GM23338 (cell line): ENCODE data around the gene PLPP4. TPM values are rescaled to one million over a fixed set of nuclear protein-coding genes. Genes with fewer than 3 reads are reported as not detected.

Experiments used
- ATAC-seq: fragments of 200-7000 bp; cut with Tn5 transposase; 3 replicates; pipeline ENCODE4 v1.9.1; 2020
- DNase-seq: peaks from one replicate; pipeline ENCODE4 v3.0.0-alpha.2; 2015; ENCODE audit warnings: low spot score
- H2AFZ ChIP-seq: fragments of 200-600 bp; sonication (generic); 2 replicates; pipeline ENCODE4 v1.8.0; 2016; ENCODE audit warnings: antibody characterized with exemption, mild to moderate bottlenecking, moderate library complexity
- H3F3A ChIP-seq: fragments of 200-600 bp; sonication (generic); replicated peaks from 2 replicates; pipeline ENCODE4 v1.8.0; 2017; ENCODE audit warnings: antibody characterized with exemption, mixed run types, low read depth
- H3K27ac ChIP-seq: fragments of 200-600 bp; sonication (generic); 2 replicates; pipeline ENCODE4 v1.6.1; 2016; ENCODE audit warnings: low read depth
- H3K27me3 ChIP-seq: fragments of 200-600 bp; sonication (generic); 2 replicates; pipeline ENCODE4 v1.8.0; 2016; ENCODE audit warnings: mild to moderate bottlenecking, mixed run types, moderate library complexity; ENCODE audit not compliant: insufficient read depth
- H3K36me3 ChIP-seq: fragments of 200-600 bp; sonication (generic); 2 replicates; pipeline ENCODE4 v1.8.0; 2016; ENCODE audit warnings: mild to moderate bottlenecking; ENCODE audit not compliant: insufficient read depth
- H3K4me1 ChIP-seq: fragments of 200-600 bp; sonication (generic); 2 replicates; pipeline ENCODE4 v1.8.0; 2016; ENCODE audit warnings: mild to moderate bottlenecking, moderate library complexity; ENCODE audit not compliant: insufficient read depth
- H3K4me2 ChIP-seq: fragments of 200-600 bp; sonication (generic); 2 replicates; pipeline ENCODE4 v1.7.1; 2017; ENCODE audit warnings: mixed run types
- H3K4me3 ChIP-seq: fragments of 200-600 bp; sonication (generic); 2 replicates; pipeline ENCODE4 v1.6.1; 2016; ENCODE audit warnings: mixed run types
- H3K79me2 ChIP-seq: fragments of 200-600 bp; sonication (generic); replicated peaks from 2 replicates; pipeline ENCODE4 v1.8.0; 2017; ENCODE audit warnings: mild to moderate bottlenecking; ENCODE audit not compliant: insufficient read depth
- H3K9me2 ChIP-seq: fragments of 200-600 bp; sonication (generic); 2 replicates; pipeline ENCODE4 v1.8.0; 2017; ENCODE audit not compliant: insufficient read depth
- H4K20me1 ChIP-seq: fragments of 200-600 bp; sonication (generic); replicated peaks from 2 replicates; pipeline ENCODE4 v1.8.0; 2017; ENCODE audit warnings: mild to moderate bottlenecking; ENCODE audit not compliant: insufficient read depth
- H3K27ac Mint-ChIP-seq: 2 replicates; pipeline ENCODE4 v1.8.0; 2020; ENCODE audit warnings: inconsistent platforms, mild to moderate bottlenecking, moderate library complexity, mixed read lengths
- H3K27me3 Mint-ChIP-seq: 3 replicates; pipeline ENCODE4 v1.8.0; 2022; ENCODE audit warnings: low read depth, mild to moderate bottlenecking, moderate library complexity, mixed read lengths, inconsistent platforms; ENCODE audit not compliant: insufficient read depth, poor library complexity
- H3K36me3 Mint-ChIP-seq: 3 replicates; pipeline ENCODE4 v1.8.0; 2021; ENCODE audit warnings: low read depth, mild to moderate bottlenecking, inconsistent platforms, moderate library complexity, mixed read lengths
- H3K4me1 Mint-ChIP-seq: 3 replicates; pipeline ENCODE4 v1.8.0; 2020; ENCODE audit warnings: mild to moderate bottlenecking, inconsistent platforms, mixed read lengths
- H3K4me3 Mint-ChIP-seq: 3 replicates; pipeline ENCODE4 v1.8.0; 2021; ENCODE audit warnings: moderate library complexity, mild to moderate bottlenecking, inconsistent platforms, mixed read lengths
- H3K9me3 Mint-ChIP-seq: 3 replicates; pipeline ENCODE4 v1.8.0; 2020; ENCODE audit warnings: moderate library complexity, mild to moderate bottlenecking, inconsistent platforms, mixed read lengths
- REST ChIP-seq: IDR thresholded peaks from one replicate; pipeline ENCODE4 v1.6.1; 2018; ENCODE audit warnings: antibody characterized with exemption; ENCODE audit not compliant: unreplicated experiment
- STAT1 ChIP-seq: IDR thresholded peaks from one replicate; pipeline ENCODE4 v1.6.1; 2016; ENCODE audit warnings: antibody characterized with exemption; ENCODE audit not compliant: unreplicated experiment
- polyA plus RNA-seq: library from polyadenylated mRNA; unstranded; fragments of >200 nt; fragmentation: Nextera tagmentation; extraction: Ambion mirVana; gene quantifications from 2 replicates; pipeline ENCODE4 v1.2.1, GENCODE V29; 2016
- total RNA-seq: library from RNA; depleted of rRNA; stranded (reverse); fragments of >200 nt; shearing (Covaris generic); gene quantifications from 2 replicates; pipeline ENCODE4 v1.2.3, GENCODE V29; 2014
- TF ChIP-seq, protein P1 (sequence below): fragments of 250-450 bp; sonication (Bioruptor Pico); IDR thresholded peaks from 2 replicates; pipeline ENCODE4 v1.5.0; 2020; ENCODE audit warnings: mild to moderate bottlenecking, moderate library complexity
- TF ChIP-seq, protein P2 (sequence below): IDR thresholded peaks from 2 replicates; pipeline ENCODE4 v1.6.1; 2016; ENCODE audit warnings: antibody characterized with exemption

PLPP4 gene
- total and polyA plus RNA-seq, 2 experiments from 2014 or later = 0.24 to 0.31 TPM

GRCh38 chr10:120586471-120586872 is 129.4 kb downstream of the PLPP4 start (continued):
- TF ChIP-seq, protein P1, sequence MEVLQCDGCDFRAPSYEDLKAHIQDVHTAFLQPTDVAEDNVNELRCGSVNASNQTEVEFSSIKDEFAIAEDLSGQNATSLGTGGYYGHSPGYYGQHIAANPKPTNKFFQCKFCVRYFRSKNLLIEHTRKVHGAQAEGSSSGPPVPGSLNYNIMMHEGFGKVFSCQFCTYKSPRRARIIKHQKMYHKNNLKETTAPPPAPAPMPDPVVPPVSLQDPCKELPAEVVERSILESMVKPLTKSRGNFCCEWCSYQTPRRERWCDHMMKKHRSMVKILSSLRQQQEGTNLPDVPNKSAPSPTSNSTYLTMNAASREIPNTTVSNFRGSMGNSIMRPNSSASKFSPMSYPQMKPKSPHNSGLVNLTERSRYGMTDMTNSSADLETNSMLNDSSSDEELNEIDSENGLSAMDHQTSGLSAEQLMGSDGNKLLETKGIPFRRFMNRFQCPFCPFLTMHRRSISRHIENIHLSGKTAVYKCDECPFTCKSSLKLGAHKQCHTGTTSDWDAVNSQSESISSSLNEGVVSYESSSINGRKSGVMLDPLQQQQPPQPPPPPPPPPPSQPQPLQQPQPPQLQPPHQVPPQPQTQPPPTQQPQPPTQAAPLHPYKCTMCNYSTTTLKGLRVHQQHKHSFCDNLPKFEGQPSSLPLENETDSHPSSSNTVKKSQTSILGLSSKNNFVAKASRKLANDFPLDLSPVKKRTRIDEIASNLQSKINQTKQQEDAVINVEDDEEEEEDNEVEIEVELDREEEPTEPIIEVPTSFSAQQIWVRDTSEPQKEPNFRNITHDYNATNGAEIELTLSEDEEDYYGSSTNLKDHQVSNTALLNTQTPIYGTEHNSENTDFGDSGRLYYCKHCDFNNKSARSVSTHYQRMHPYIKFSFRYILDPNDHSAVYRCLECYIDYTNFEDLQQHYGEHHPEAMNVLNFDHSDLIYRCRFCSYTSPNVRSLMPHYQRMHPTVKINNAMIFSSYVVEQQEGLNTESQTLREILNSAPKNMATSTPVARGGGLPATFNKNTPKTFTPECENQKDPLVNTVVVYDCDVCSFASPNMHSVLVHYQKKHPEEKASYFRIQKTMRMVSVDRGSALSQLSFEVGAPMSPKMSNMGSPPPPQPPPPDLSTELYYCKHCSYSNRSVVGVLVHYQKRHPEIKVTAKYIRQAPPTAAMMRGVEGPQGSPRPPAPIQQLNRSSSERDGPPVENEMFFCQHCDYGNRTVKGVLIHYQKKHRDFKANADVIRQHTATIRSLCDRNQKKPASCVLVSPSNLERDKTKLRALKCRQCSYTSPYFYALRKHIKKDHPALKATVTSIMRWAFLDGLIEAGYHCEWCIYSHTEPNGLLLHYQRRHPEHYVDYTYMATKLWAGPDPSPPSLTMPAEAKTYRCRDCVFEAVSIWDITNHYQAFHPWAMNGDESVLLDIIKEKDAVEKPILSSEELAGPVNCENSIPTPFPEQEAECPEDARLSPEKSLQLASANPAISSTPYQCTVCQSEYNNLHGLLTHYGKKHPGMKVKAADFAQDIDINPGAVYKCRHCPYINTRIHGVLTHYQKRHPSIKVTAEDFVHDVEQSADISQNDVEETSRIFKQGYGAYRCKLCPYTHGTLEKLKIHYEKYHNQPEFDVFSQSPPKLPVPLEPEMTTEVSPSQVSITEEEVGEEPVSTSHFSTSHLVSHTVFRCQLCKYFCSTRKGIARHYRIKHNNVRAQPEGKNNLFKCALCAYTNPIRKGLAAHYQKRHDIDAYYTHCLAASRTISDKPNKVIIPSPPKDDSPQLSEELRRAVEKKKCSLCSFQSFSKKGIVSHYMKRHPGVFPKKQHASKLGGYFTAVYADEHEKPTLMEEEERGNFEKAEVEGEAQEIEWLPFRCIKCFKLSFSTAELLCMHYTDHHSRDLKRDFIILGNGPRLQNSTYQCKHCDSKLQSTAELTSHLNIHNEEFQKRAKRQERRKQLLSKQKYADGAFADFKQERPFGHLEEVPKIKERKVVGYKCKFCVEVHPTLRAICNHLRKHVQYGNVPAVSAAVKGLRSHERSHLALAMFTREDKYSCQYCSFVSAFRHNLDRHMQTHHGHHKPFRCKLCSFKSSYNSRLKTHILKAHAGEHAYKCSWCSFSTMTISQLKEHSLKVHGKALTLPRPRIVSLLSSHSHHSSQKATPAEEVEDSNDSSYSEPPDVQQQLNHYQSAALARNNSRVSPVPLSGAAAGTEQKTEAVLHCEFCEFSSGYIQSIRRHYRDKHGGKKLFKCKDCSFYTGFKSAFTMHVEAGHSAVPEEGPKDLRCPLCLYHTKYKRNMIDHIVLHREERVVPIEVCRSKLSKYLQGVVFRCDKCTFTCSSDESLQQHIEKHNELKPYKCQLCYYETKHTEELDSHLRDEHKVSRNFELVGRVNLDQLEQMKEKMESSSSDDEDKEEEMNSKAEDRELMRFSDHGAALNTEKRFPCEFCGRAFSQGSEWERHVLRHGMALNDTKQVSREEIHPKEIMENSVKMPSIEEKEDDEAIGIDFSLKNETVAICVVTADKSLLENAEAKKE (CRISPR knock-in tag) = no peak
- TF ChIP-seq, protein P2, sequence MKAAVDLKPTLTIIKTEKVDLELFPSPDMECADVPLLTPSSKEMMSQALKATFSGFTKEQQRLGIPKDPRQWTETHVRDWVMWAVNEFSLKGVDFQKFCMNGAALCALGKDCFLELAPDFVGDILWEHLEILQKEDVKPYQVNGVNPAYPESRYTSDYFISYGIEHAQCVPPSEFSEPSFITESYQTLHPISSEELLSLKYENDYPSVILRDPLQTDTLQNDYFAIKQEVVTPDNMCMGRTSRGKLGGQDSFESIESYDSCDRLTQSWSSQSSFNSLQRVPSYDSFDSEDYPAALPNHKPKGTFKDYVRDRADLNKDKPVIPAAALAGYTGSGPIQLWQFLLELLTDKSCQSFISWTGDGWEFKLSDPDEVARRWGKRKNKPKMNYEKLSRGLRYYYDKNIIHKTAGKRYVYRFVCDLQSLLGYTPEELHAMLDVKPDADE = no peak
- TF ChIP-seq REST = no peak

- Histone ChIP-seq H3K4me2 (no peak overlapping the region), H3K4me3 (no peak overlapping the region), H4K20me1 (no peaks in the 10 kb centered on the region), H2AFZ (no peak overlapping the region), H3K36me3 (no peaks in the 10 kb centered on the region), H3K9me2 (no peaks in the 10 kb centered on the region), H3K27ac (no peak overlapping the region), H3K79me2 (no peaks in the 10 kb centered on the region), H3K4me1 (no peaks in the 10 kb centered on the region), H3F3A (no peaks in the 10 kb centered on the region), H3K27me3 (no peaks in the 10 kb centered on the region)
- Mint-ChIP-seq H3K36me3 (no peaks in the 10 kb centered on the region), H3K4me1 (peaks cover 4% of the 10 kb centered on the region; the same call in 2 of the 3 replicates), H3K27me3 (no peaks in the 10 kb centered on the region), H3K27ac (no peak overlapping the region), H3K9me3 (no peaks in the 10 kb centered on the region; the same call in 2 of the 3 replicates), H3K4me3 (no peak overlapping the region)
- no peak for ATAC-seq
- DNase-seq = no peak
- no peak for TF ChIP-seq STAT1
Measured at GRCh38 chr10:120587061-120587460, 130.0 kb downstream of the PLPP4 start.
